RWPE2 (cell line): Measurements from ENCODE around the gene MEGF8.
A peak's percentile ranks its signal among the peaks of the same experiment; 100 is the strongest.

Experiments used
- ATAC-seq: fragments of 200-7000 bp; cut with Tn5 transposase; 3 replicates; pipeline ENCODE4 v1.9.1; 2021; ENCODE audit warnings: low read depth
- DNase-seq: peaks from one replicate; pipeline ENCODE4 v3.0.0-alpha.2; 2020; ENCODE audit warnings: low spot score
- H3K27ac ChIP-seq: fragments of 450-650 bp; 2 replicates; pipeline ENCODE4 v1.5.1; 2017; ENCODE audit warnings: mild to moderate bottlenecking; ENCODE audit not compliant: poor library complexity, severe bottlenecking
- H3K27me3 ChIP-seq: fragments of 250-450 bp; sonication (Bioruptor Pico); 2 replicates; pipeline ENCODE4 v1.5.1; 2021; ENCODE audit warnings: mild to moderate bottlenecking, moderate library complexity; ENCODE audit not compliant: insufficient read depth, poor library complexity, severe bottlenecking
- H3K36me3 ChIP-seq: fragments of 250-450 bp; sonication (Bioruptor Pico); 2 replicates; pipeline ENCODE4 v1.5.1; 2020; ENCODE audit warnings: low read depth, mild to moderate bottlenecking, moderate library complexity
- H3K4me1 ChIP-seq: fragments of 250-450 bp; sonication (Bioruptor Pico); 2 replicates; pipeline ENCODE4 v1.5.1; 2021; ENCODE audit warnings: mild to moderate bottlenecking, moderate library complexity; ENCODE audit not compliant: insufficient read depth, poor library complexity, severe bottlenecking
- H3K4me3 ChIP-seq: fragments of 250-450 bp; sonication (Bioruptor Pico); 2 replicates; pipeline ENCODE4 v1.5.1; 2021; ENCODE audit warnings: mild to moderate bottlenecking, moderate library complexity; ENCODE audit not compliant: severe bottlenecking
- H3K9me3 ChIP-seq: fragments of 250-450 bp; sonication (Bioruptor Pico); 2 replicates; pipeline ENCODE4 v1.5.1; 2021; ENCODE audit warnings: mild to moderate bottlenecking, moderate library complexity; ENCODE audit not compliant: severe bottlenecking
- CTCF ChIP-seq: fragments of 450-650 bp; IDR thresholded peaks from one replicate; pipeline ENCODE4 v1.5.1; 2017; ENCODE audit warnings: mild to moderate bottlenecking, moderate library complexity; ENCODE audit not compliant: poor library complexity, severe bottlenecking

MEGF8 gene

GRCh38 chr19:42389899-42390298, 64.5 kb downstream of the MEGF8 start, which contains the start of gene CNFN:
CNFN (minus strand) TSS chr19:42390297; CDS start chr19:42389037, 1,260 bp downstream.
- DNase-seq: no peak
- H3K27ac ChIP-seq: no peak within 1 kb of the TSS
- peaks cover 6% of the 10 kb centered on the region for H3K27me3 ChIP-seq
- no peaks in the 10 kb centered on the region for H3K4me1 ChIP-seq
- no peaks in the 10 kb centered on the region for H3K36me3 ChIP-seq
- no peak for ATAC-seq
- no peak within 1 kb of the TSS for H3K4me3 ChIP-seq
- no peak for TF ChIP-seq CTCF
- no peaks in the 10 kb centered on the region for H3K9me3 ChIP-seq

GRCh38 chr19:42392165-42392564, 66.7 kb downstream of the MEGF8 start:
- ATAC-seq (no peak), DNase-seq (no peak)
- no peak overlapping the region for H3K27ac ChIP-seq
- peaks cover 4% of the 10 kb centered on the region for H3K4me1 ChIP-seq
- H3K27me3 ChIP-seq: peaks cover 6% of the 10 kb centered on the region
- H3K9me3 ChIP-seq: no peaks in the 10 kb centered on the region
- no peak overlapping the region for H3K4me3 ChIP-seq
- no peaks in the 10 kb centered on the region for H3K36me3 ChIP-seq
- TF ChIP-seq CTCF: no peak

- no peaks in the 10 kb centered on the region for H3K36me3 ChIP-seq
- H3K9me3 ChIP-seq: no peaks in the 10 kb centered on the region
- peaks cover 4% of the 10 kb centered on the region for H3K4me1 ChIP-seq
- TF ChIP-seq CTCF: no peak
- ATAC-seq (no peak), DNase-seq (no peak)
- peaks cover 4% of the 10 kb centered on the region for H3K27me3 ChIP-seq
- H3K4me3 ChIP-seq: no peak overlapping the region
- no peak overlapping the region for H3K27ac ChIP-seq
Measured at GRCh38 chr19:42394751-42395150, 69.3 kb downstream of the MEGF8 start.

- Histone ChIP-seq H3K27me3 (no peaks in the 10 kb centered on the region), H3K9me3 (no peaks in the 10 kb centered on the region), H3K4me3 (peak overlapping the region; percentile 46), H3K27ac (peak overlapping the region; percentile 72), H3K36me3 (no peaks in the 10 kb centered on the region), H3K4me1 (peaks cover 4% of the 10 kb centered on the region)
- no peak for TF ChIP-seq CTCF
- ATAC-seq: peak; percentile 94
- DNase-seq: peak; percentile 97
Measured at GRCh38 chr19:42396381-42397262, 71.2 kb downstream of the MEGF8 start.
